Measurements from ENCODE around the gene DPH7. TPM values are rescaled to one million over a fixed set of nuclear protein-coding genes. Genes with fewer than 3 reads are reported as not detected.

Gene DPH7
- polyA plus RNA-seq, 1 donor from 2014 or later, result 145 TPM

DNA sequence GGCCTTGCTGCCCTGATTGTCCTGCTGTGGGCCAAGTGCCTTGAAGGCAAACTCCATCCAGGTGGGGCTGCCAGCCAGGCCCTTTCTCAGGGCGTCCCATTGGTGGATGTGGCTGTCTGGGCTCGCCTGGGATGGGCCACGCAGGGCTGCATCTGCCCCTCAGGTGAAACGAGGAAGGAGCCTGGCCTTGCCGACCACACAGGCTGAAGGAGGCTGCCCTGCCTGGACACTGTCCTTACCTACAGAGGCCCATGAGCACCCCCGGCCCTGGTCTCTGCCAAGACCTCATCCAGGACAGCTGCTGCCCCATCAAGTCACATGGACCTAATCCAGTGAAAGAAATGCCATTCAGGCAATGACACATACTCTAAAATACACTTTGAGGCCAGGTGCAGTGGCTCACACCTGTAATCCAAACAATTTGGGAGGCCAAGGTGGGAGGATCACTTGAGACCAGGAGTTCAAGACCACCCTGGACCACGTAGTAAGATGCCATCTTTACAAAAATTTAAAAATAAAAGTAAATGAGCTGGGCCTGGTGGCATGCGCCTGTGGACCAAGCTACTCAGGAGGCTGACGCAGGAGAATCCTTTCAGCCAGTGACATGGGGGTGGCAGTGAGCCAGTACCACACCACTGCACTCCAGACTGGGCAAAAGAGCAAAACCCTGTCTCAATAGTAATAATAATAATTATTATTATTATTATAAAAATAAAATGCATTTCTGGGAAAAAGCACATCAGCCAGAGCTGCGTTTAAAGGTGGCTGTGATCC is 62.4 kb downstream of the DPH7 start:
- TF ChIP-seq POLR2AphosphoS5 (IDR thresholded peaks at IDR 0.05) (no peak), EP300 (conservative IDR thresholded peaks at IDR 0.05; ENCODE audit: poor library complexity, severe bottlenecking) (no peak), MXI1 (conservative IDR thresholded peaks at IDR 0.05; ENCODE audit: poor library complexity, severe bottlenecking) (no peak), SMC3 (conservative IDR thresholded peaks at IDR 0.05; ENCODE audit: poor library complexity) (no peak)
- Histone ChIP-seq H3K9ac (ENCODE audit: low read length) (no peak overlapping the region), H3K27ac (ENCODE audit: low read length) (no peak overlapping the region), H3K9me3 (ENCODE audit: low read length) (no peaks in the 10 kb centered on the region), H3K4me2 (ENCODE audit: low read length) (no peak overlapping the region), H3K4me3 (ENCODE audit: low read length) (no peak overlapping the region), H4K20me1 (ENCODE audit: insufficient read depth) (no peaks in the 10 kb centered on the region), H3K79me2 (replicated peaks; ENCODE audit: insufficient read depth, low read length) (no peaks in the 10 kb centered on the region), H3K27me3 (ENCODE audit: insufficient read depth, low read depth, low read length) (no peaks in the 10 kb centered on the region), H3K9me2 (ENCODE audit: insufficient read depth, low read length) (no peaks in the 10 kb centered on the region), H3K36me3 (ENCODE audit: insufficient read depth, low read length) (no peaks in the 10 kb centered on the region), H3F3A (ENCODE audit: insufficient read depth, low read length, poor library complexity, severe bottlenecking) (no peaks in the 10 kb centered on the region), H2AFZ (ENCODE audit: low read depth, low read length) (no peak overlapping the region)

DNA sequence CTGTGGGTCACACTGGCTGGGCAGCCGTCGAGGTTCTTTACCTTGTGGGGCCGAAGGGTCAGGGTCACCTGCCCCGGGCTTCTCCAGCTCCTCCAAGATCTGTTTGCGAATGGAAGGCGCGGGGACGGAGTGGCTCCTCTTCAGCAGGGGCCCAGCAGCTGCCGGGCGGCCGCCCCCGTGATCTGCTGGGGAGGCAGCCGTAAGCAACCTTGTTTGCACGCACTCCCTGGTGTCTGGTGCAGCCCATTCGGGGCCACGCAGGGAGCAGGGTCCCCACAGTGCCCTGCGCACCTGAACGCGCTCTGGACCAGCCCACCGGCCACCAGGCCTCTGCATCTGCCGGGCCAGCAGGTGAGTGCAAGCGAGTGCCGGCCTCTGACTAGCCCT is 63.4 kb downstream of the DPH7 start:
- Histone ChIP-seq H3K27me3 (ENCODE audit: insufficient read depth, low read depth, low read length) (no peaks in the 10 kb centered on the region), H3K36me3 (ENCODE audit: insufficient read depth, low read length) (no peaks in the 10 kb centered on the region), H3K79me2 (replicated peaks; ENCODE audit: insufficient read depth, low read length) (no peaks in the 10 kb centered on the region), H3K9me3 (ENCODE audit: low read length) (no peaks in the 10 kb centered on the region), H3K4me2 (ENCODE audit: low read length) (no peak overlapping the region), H3K4me3 (ENCODE audit: low read length) (no peak overlapping the region), H3K9me2 (ENCODE audit: insufficient read depth, low read length) (no peaks in the 10 kb centered on the region), H4K20me1 (ENCODE audit: insufficient read depth) (no peaks in the 10 kb centered on the region), H2AFZ (ENCODE audit: low read depth, low read length) (no peak overlapping the region), H3K9ac (ENCODE audit: low read length) (no peak overlapping the region), H3K27ac (ENCODE audit: low read length) (no peak overlapping the region), H3F3A (ENCODE audit: insufficient read depth, low read length, poor library complexity, severe bottlenecking) (no peaks in the 10 kb centered on the region)
- TF ChIP-seq, protein P1, sequence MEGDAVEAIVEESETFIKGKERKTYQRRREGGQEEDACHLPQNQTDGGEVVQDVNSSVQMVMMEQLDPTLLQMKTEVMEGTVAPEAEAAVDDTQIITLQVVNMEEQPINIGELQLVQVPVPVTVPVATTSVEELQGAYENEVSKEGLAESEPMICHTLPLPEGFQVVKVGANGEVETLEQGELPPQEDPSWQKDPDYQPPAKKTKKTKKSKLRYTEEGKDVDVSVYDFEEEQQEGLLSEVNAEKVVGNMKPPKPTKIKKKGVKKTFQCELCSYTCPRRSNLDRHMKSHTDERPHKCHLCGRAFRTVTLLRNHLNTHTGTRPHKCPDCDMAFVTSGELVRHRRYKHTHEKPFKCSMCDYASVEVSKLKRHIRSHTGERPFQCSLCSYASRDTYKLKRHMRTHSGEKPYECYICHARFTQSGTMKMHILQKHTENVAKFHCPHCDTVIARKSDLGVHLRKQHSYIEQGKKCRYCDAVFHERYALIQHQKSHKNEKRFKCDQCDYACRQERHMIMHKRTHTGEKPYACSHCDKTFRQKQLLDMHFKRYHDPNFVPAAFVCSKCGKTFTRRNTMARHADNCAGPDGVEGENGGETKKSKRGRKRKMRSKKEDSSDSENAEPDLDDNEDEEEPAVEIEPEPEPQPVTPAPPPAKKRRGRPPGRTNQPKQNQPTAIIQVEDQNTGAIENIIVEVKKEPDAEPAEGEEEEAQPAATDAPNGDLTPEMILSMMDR (IDR thresholded peaks at IDR 0.05; ENCODE audit: poor library complexity, severe bottlenecking), result no peak
- TF ChIP-seq POLR2AphosphoS5 (IDR thresholded peaks at IDR 0.05) (no peak), EP300 (conservative IDR thresholded peaks at IDR 0.05; ENCODE audit: poor library complexity, severe bottlenecking) (no peak), MXI1 (conservative IDR thresholded peaks at IDR 0.05; ENCODE audit: poor library complexity, severe bottlenecking) (no peak), SMC3 (conservative IDR thresholded peaks at IDR 0.05; ENCODE audit: poor library complexity) (no peak), EZH2 (IDR thresholded peaks at IDR 0.05; ENCODE audit: borderline replicate concordance, insufficient read depth, low read length, poor library complexity, severe bottlenecking) (no peak), TAF1 (IDR thresholded peaks at IDR 0.05; ENCODE audit: low read depth) (no peak), RAD21 (conservative IDR thresholded peaks at IDR 0.05) (no peak)
- TF ChIP-seq, protein P2, sequence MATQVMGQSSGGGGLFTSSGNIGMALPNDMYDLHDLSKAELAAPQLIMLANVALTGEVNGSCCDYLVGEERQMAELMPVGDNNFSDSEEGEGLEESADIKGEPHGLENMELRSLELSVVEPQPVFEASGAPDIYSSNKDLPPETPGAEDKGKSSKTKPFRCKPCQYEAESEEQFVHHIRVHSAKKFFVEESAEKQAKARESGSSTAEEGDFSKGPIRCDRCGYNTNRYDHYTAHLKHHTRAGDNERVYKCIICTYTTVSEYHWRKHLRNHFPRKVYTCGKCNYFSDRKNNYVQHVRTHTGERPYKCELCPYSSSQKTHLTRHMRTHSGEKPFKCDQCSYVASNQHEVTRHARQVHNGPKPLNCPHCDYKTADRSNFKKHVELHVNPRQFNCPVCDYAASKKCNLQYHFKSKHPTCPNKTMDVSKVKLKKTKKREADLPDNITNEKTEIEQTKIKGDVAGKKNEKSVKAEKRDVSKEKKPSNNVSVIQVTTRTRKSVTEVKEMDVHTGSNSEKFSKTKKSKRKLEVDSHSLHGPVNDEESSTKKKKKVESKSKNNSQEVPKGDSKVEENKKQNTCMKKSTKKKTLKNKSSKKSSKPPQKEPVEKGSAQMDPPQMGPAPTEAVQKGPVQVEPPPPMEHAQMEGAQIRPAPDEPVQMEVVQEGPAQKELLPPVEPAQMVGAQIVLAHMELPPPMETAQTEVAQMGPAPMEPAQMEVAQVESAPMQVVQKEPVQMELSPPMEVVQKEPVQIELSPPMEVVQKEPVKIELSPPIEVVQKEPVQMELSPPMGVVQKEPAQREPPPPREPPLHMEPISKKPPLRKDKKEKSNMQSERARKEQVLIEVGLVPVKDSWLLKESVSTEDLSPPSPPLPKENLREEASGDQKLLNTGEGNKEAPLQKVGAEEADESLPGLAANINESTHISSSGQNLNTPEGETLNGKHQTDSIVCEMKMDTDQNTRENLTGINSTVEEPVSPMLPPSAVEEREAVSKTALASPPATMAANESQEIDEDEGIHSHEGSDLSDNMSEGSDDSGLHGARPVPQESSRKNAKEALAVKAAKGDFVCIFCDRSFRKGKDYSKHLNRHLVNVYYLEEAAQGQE (IDR thresholded peaks at IDR 0.05; ENCODE audit: borderline replicate concordance), result no peak

Measured in neural cell (in vitro differentiated cells).